GM23338 (cell line): ENCODE results near the gene POLDIP2. TPM values are rescaled to one million over a fixed set of nuclear protein-coding genes. Genes with fewer than 3 reads are reported as not detected.

Source experiments
- ATAC-seq: fragments of 200-7000 bp; cut with Tn5 transposase; 3 replicates; pipeline ENCODE4 v1.9.1; 2020
- DNase-seq: peaks from one replicate; pipeline ENCODE4 v3.0.0-alpha.2; 2015; ENCODE audit warnings: low spot score
- H2AFZ ChIP-seq: fragments of 200-600 bp; sonication (generic); 2 replicates; pipeline ENCODE4 v1.8.0; 2016; ENCODE audit warnings: antibody characterized with exemption, mild to moderate bottlenecking, moderate library complexity
- H3F3A ChIP-seq: fragments of 200-600 bp; sonication (generic); replicated peaks from 2 replicates; pipeline ENCODE4 v1.8.0; 2017; ENCODE audit warnings: antibody characterized with exemption, mixed run types, low read depth
- H3K27ac ChIP-seq: fragments of 200-600 bp; sonication (generic); 2 replicates; pipeline ENCODE4 v1.6.1; 2016; ENCODE audit warnings: low read depth
- H3K27me3 ChIP-seq: fragments of 200-600 bp; sonication (generic); 2 replicates; pipeline ENCODE4 v1.8.0; 2016; ENCODE audit warnings: mild to moderate bottlenecking, mixed run types, moderate library complexity; ENCODE audit not compliant: insufficient read depth
- H3K36me3 ChIP-seq: fragments of 200-600 bp; sonication (generic); 2 replicates; pipeline ENCODE4 v1.8.0; 2016; ENCODE audit warnings: mild to moderate bottlenecking; ENCODE audit not compliant: insufficient read depth
- H3K4me1 ChIP-seq: fragments of 200-600 bp; sonication (generic); 2 replicates; pipeline ENCODE4 v1.8.0; 2016; ENCODE audit warnings: mild to moderate bottlenecking, moderate library complexity; ENCODE audit not compliant: insufficient read depth
- H3K4me2 ChIP-seq: fragments of 200-600 bp; sonication (generic); 2 replicates; pipeline ENCODE4 v1.7.1; 2017; ENCODE audit warnings: mixed run types
- H3K4me3 ChIP-seq: fragments of 200-600 bp; sonication (generic); 2 replicates; pipeline ENCODE4 v1.6.1; 2016; ENCODE audit warnings: mixed run types
- H3K79me2 ChIP-seq: fragments of 200-600 bp; sonication (generic); replicated peaks from 2 replicates; pipeline ENCODE4 v1.8.0; 2017; ENCODE audit warnings: mild to moderate bottlenecking; ENCODE audit not compliant: insufficient read depth
- H3K9me2 ChIP-seq: fragments of 200-600 bp; sonication (generic); 2 replicates; pipeline ENCODE4 v1.8.0; 2017; ENCODE audit not compliant: insufficient read depth
- H4K20me1 ChIP-seq: fragments of 200-600 bp; sonication (generic); replicated peaks from 2 replicates; pipeline ENCODE4 v1.8.0; 2017; ENCODE audit warnings: mild to moderate bottlenecking; ENCODE audit not compliant: insufficient read depth
- H3K27ac Mint-ChIP-seq: 2 replicates; pipeline ENCODE4 v1.8.0; 2020; ENCODE audit warnings: inconsistent platforms, mild to moderate bottlenecking, moderate library complexity, mixed read lengths
- H3K27me3 Mint-ChIP-seq: 3 replicates; pipeline ENCODE4 v1.8.0; 2022; ENCODE audit warnings: low read depth, mild to moderate bottlenecking, moderate library complexity, mixed read lengths, inconsistent platforms; ENCODE audit not compliant: insufficient read depth, poor library complexity
- H3K36me3 Mint-ChIP-seq: 3 replicates; pipeline ENCODE4 v1.8.0; 2021; ENCODE audit warnings: low read depth, mild to moderate bottlenecking, inconsistent platforms, moderate library complexity, mixed read lengths
- H3K4me1 Mint-ChIP-seq: 3 replicates; pipeline ENCODE4 v1.8.0; 2020; ENCODE audit warnings: mild to moderate bottlenecking, inconsistent platforms, mixed read lengths
- H3K4me3 Mint-ChIP-seq: 3 replicates; pipeline ENCODE4 v1.8.0; 2021; ENCODE audit warnings: moderate library complexity, mild to moderate bottlenecking, inconsistent platforms, mixed read lengths
- H3K9me3 Mint-ChIP-seq: 3 replicates; pipeline ENCODE4 v1.8.0; 2020; ENCODE audit warnings: moderate library complexity, mild to moderate bottlenecking, inconsistent platforms, mixed read lengths
- CREB1 ChIP-seq: fragments of 250-450 bp; sonication (Bioruptor Pico); IDR thresholded peaks from 2 replicates; pipeline ENCODE4 v1.5.0; 2020; ENCODE audit warnings: low read depth, mild to moderate bottlenecking, moderate library complexity
- CTCF ChIP-seq, 2 experiments: fragments of 200-600 bp in 1 of 2; sonication (generic) in 1 of 2; conservative IDR thresholded peaks; 2 replicates each; pipeline versions ENCODE4 v1.5.1 to v1.6.1; 2016 to 2017; ENCODE audit warnings: antibody characterized with exemption in 2 of 2, low read depth in 2 of 2, mild to moderate bottlenecking in 2 of 2, moderate library complexity in 1 of 2
- ETS1 ChIP-seq: IDR thresholded peaks from 2 replicates; pipeline ENCODE4 v1.6.1; 2016; ENCODE audit warnings: antibody characterized with exemption
- EZH2 ChIP-seq: fragments of 200-600 bp; sonication (generic); IDR thresholded peaks from one replicate; pipeline ENCODE4 v1.8.0; 2017; ENCODE audit warnings: antibody characterized with exemption, mild to moderate bottlenecking, low read depth; ENCODE audit not compliant: unreplicated experiment
- EZH2phosphoT487 ChIP-seq: fragments of 200-600 bp; sonication (generic); IDR thresholded peaks from one replicate; pipeline ENCODE4 v1.8.1; 2018; ENCODE audit warnings: antibody characterized with exemption; ENCODE audit not compliant: unreplicated experiment
- JUNB ChIP-seq: IDR thresholded peaks from one replicate; pipeline ENCODE4 v1.6.1; 2016; ENCODE audit warnings: antibody characterized with exemption; ENCODE audit not compliant: unreplicated experiment
- NANOG ChIP-seq: IDR thresholded peaks from 2 replicates; pipeline ENCODE4 v1.6.1; 2016; ENCODE audit warnings: antibody characterized with exemption, borderline replicate concordance
- POLR2AphosphoS5 ChIP-seq: IDR thresholded peaks from 2 replicates; pipeline ENCODE4 v1.6.1; 2016; ENCODE audit warnings: antibody characterized with exemption, low read depth
- ZNF114 ChIP-seq: fragments of 250-450 bp; sonication (Bioruptor Pico); IDR thresholded peaks from 2 replicates; pipeline ENCODE4 v1.5.0; 2020; ENCODE audit warnings: mild to moderate bottlenecking, moderate library complexity
- ZNF331 ChIP-seq: fragments of 250-450 bp; sonication (Bioruptor Pico); IDR thresholded peaks from 2 replicates; pipeline ENCODE4 v1.5.0; 2020; ENCODE audit warnings: low read depth, mild to moderate bottlenecking, moderate library complexity
- ZNF462 ChIP-seq: fragments of 250-450 bp; sonication (Bioruptor Pico); IDR thresholded peaks from 2 replicates; pipeline ENCODE4 v1.5.0; 2020; ENCODE audit warnings: mild to moderate bottlenecking, moderate library complexity
- polyA plus RNA-seq: library from polyadenylated mRNA; unstranded; fragments of >200 nt; fragmentation: Nextera tagmentation; extraction: Ambion mirVana; gene quantifications from 2 replicates; pipeline ENCODE4 v1.2.1, GENCODE V29; 2016
- total RNA-seq: library from RNA; depleted of rRNA; stranded (reverse); fragments of >200 nt; shearing (Covaris generic); gene quantifications from 2 replicates; pipeline ENCODE4 v1.2.3, GENCODE V29; 2014

The POLDIP2 gene
- total and polyA plus RNA-seq, 2 experiments from 2014 or later: 45.7 to 77.1 TPM

GRCh38 chr17:28368306-28368831, 11.0 kb upstream of the POLDIP2 start:
- peaks cover 7% of the 10 kb centered on the region; the same call in 1 of the 2 replicates for H4K20me1 ChIP-seq
- H3K36me3 ChIP-seq: no peaks in the 10 kb centered on the region
- no peak overlapping the region for H3K4me3 ChIP-seq
- H3K4me1 ChIP-seq: peaks cover 9% of the 10 kb centered on the region; the same call in 1 of the 2 replicates
- H3F3A ChIP-seq: no peaks in the 10 kb centered on the region; the same call in 1 of the 2 replicates
- ATAC-seq (no peak), DNase-seq (no peak)
- H3K27me3 Mint-ChIP-seq: peaks cover 26% of the 10 kb centered on the region
- no peak overlapping the region for H3K27ac Mint-ChIP-seq
- H3K4me1 Mint-ChIP-seq: peaks cover 18% of the 10 kb centered on the region
- H3K27me3 ChIP-seq: peaks cover 12% of the 10 kb centered on the region
- H3K36me3 Mint-ChIP-seq: no peaks in the 10 kb centered on the region
- no peak overlapping the region for H3K27ac ChIP-seq
- no peak overlapping the region for H2AFZ ChIP-seq
- H3K79me2 ChIP-seq: no peaks in the 10 kb centered on the region
- H3K9me2 ChIP-seq: no peaks in the 10 kb centered on the region
- TF ChIP-seq CREB1 (CRISPR knock-in tag) (no peak), CTCF (conservative IDR thresholded peaks at IDR 0.05; ENCODE audit: low read depth in 2 of 2) (no peak), ZNF331 (CRISPR knock-in tag) (no peak)
- H3K9me3 Mint-ChIP-seq: no peaks in the 10 kb centered on the region
- no peak overlapping the region for H3K4me3 Mint-ChIP-seq
- H3K4me2 ChIP-seq: no peak overlapping the region

- Histone ChIP-seq H3K27ac (no peak overlapping the region), H3K9me2 (no peaks in the 10 kb centered on the region), H2AFZ (no peak overlapping the region), H3K36me3 (no peaks in the 10 kb centered on the region), H3K4me1 (peaks cover 9% of the 10 kb centered on the region; the same call in 1 of the 2 replicates), H3K27me3 (peaks cover 6% of the 10 kb centered on the region), H3K79me2 (no peaks in the 10 kb centered on the region), H3K4me3 (no peak overlapping the region), H4K20me1 (0 out of 2 replicates have a peak, but pooled peaks cover 1% of the 10 kb centered on the region), H3F3A (no peaks in the 10 kb centered on the region; the same call in 1 of the 2 replicates), H3K4me2 (no peak overlapping the region)
- 0 out of 3 replicates have a peak, but pooled peaks cover 2% of the 10 kb centered on the region for H3K36me3 Mint-ChIP-seq
- H3K4me1 Mint-ChIP-seq: peaks cover 14% of the 10 kb centered on the region
- ATAC-seq: no peak
- no peak overlapping the region for H3K4me3 Mint-ChIP-seq
- no peak overlapping the region for H3K27ac Mint-ChIP-seq
- H3K27me3 Mint-ChIP-seq: peaks cover 20% of the 10 kb centered on the region
- H3K9me3 Mint-ChIP-seq: no peaks in the 10 kb centered on the region
- DNase-seq: no peak
- TF ChIP-seq EZH2: no peak
- no peak for TF ChIP-seq NANOG
- TF ChIP-seq ZNF114: no peak
- TF ChIP-seq POLR2AphosphoS5: no peak
- no peak for TF ChIP-seq ZNF462 (CRISPR knock-in tag)
- no peak for TF ChIP-seq ETS1
- no peak for TF ChIP-seq EZH2phosphoT487
- no peak for TF ChIP-seq JUNB
Measured at GRCh38 chr17:28367641-28368305, 10.4 kb upstream of the POLDIP2 start.
